NCI-H1436 (cell line): ENCODE data around the gene SRRM2.

Source experiments
- DNase-seq: peaks from one replicate; lab custom pipeline; 2025; lab: John Stamatoyannopoulos, UW

The SRRM2 gene

GRCh38 chr16:2777231-2777902 lies 24.9 kb downstream of the SRRM2 start, which contains the start of gene ELOB:
TSS of gene ELOB (minus strand) at chr16:2777280. CDS start at chr16:2777239, 41 bp downstream.
- peak; percentile 74 for DNase-seq

DNA sequence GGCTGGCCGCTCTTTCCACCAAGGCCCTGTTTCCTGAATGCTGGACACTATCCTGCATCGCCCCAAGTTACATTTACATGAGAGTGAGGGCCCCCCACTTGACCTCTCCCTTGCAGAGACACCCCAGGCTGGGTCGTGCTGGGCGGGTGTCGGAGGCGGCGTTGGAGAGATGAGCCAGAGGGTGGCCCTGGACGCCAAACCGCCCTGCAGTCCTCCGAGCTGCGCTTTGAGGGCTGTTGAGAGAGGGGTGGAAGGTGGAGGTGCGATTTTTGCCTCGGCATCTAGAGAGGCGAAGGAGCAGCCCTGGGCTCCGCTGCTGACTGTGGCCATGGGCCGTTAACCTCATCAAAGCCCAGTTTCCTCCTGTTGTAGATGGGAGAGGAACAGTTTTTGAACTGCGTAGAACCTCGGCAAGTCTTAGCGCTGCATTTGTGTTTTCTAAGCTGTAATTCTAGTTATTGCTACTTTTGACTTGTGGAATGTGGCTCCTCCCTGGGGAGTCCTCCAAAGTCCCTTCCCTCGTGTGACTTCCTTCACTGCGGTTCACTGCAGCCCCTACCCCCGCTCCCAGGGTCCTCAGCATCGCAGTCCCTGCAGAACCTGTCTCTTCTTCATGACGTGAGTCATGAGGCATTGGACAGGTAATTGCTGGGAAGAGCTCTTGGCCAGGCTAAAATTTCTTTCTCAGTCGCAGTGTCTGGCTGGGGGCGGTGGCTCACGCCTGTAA lies 25.6 kb downstream of the SRRM2 start:
- no peak for DNase-seq

GRCh38 chr16:2778630-2778958 lies 26.2 kb downstream of the SRRM2 start:
- no peak for DNase-seq

GRCh38 chr16:2779151-2779920 lies 26.9 kb downstream of the SRRM2 start:
- DNase-seq = no peak

- DNase-seq = no peak
These were observed 27.8 kb downstream of the SRRM2 start for GRCh38 chr16:2779978-2780898.

DNA sequence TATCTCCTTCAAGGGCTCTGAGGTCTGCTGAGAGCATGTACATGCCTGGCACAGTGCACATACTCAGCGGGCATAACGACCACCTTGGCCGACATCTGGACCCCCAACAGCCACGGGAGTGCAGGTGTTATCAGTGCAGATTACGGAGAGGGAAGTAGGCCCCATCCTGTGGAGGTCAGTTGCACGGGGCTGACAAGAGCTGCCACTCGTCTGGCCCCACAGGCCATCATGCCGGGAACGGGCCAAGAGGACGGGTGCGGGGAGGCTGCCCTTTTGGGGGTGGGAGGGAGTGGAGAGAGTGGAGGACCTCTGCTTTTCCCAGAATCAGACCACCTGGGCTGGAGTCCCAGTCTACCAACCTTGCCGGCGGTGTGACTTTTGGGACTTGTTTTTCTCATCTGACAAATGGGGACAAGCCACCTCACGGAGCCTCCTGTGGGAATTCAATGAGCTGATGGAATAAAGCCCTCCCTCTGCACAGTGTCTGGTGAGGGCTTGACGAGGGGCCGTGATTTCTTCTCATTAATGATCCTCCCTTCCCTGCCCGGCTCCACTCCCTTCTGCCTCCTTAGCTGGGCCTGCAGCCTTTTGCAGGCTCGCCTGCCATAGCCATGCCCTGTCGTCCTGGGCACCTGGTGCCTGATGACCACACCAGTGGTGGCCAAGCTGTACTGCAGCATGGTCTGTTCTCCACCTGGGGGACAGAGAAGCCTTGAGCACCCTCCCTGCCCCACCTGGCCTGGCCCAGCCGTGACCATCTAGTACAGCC lies 30.3 kb downstream of the SRRM2 start:
- DNase-seq = no peak

GRCh38 chr16:2783581-2784357 lies 31.3 kb downstream of the SRRM2 start:
- no peak for DNase-seq

DNA sequence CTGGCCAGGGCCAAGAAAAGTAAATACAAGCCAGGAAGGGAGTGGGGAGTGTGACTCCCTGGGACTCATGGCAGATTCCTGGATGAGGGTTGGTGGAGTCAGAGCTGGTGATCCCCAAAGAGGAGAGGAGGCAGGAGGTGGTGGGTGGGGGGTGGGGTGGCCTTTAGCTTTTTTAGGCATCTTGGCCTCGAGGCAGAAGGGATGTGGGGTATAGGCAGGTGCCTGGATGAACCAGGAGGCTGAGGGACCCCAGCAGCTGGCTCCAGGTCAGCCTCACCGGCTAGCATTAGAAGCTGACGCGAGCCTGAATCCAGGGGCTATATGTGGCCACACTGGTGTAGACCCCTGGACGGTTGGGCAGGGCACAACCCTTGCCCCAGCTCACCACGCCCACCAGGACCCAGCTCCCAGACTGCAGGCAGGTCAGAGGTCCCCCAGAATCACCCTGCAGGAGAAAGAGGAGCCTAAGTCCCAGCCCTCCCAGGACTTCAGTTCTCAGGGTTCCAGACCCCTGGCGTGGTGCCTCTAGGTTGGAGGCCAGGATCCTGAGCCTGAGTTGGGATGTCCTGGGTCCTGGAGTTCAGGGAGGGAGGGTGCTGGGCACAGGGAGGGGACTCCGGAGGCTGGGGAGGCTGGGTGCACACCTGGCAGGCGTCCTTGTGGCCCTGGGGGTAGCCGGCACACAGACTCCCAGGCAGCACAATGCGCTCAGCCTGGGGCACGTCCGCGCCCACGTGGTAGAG lies 32.1 kb downstream of the SRRM2 start:
- no peak for DNase-seq

- DNase-seq = no peak
These were observed 32.9 kb downstream of the SRRM2 start for GRCh38 chr16:2785101-2785991.

DNA sequence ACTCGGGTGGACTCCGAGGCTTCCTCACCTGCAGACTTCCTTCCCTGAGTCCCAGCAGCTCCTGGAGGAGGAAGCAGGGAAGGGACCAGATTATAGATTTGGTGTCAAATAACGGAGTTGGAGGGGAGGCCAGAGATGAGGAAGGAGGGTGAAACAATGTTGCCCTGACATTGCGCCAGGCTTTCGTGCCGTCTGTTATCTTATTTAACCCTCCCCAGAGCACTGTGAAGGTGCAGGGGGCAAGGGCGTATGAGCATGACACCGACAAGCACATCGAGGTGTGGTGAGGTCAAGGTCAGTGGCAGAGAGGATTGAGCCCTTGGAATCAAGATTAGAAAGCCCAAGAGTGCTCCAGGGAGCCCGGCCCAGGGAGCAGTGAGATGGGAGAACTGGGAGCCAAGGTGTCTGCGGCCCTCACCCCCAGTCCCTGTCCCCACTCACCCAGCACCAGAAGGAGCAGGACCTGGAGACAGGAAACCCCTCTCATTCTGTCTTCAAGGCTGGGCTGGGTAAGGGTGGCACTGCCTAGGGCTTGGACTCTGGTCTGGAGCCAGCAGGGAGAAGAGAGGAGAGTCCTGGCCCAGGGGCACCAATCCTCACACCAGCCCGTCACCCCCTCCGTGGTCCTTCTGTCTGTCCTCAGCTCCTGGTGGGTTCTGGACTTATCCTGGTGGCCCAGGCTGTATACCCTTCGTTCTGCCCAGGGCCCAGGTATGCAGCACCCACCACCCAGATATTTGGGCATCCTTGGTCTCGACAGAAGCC lies 33.8 kb downstream of the SRRM2 start:
- no peak for DNase-seq

- no peak for DNase-seq
These were observed 34.4 kb downstream of the SRRM2 start for GRCh38 chr16:2786826-2787151.

GRCh38 chr16:2787406-2787805 lies 35.0 kb downstream of the SRRM2 start, which contains the start of gene PRSS33:
TSS of gene PRSS33 (minus strand) at chr16:2787560. CDS start at chr16:2786547, 1,013 bp downstream.
- no peak for DNase-seq

GRCh38 chr16:2787961-2788360 lies 35.5 kb downstream of the SRRM2 start:
- DNase-seq = no peak

GRCh38 chr16:2790631-2791030 lies 38.2 kb downstream of the SRRM2 start:
- DNase-seq = no peak

- no peak for DNase-seq
These were observed 38.7 kb downstream of the SRRM2 start for GRCh38 chr16:2791174-2791573.

- no peak for DNase-seq
These were observed 40.5 kb downstream of the SRRM2 start for GRCh38 chr16:2792940-2793339.

GRCh38 chr16:2795395-2796143 lies 43.1 kb downstream of the SRRM2 start:
- no peak for DNase-seq
